OCI-LY7 (cell line): ENCODE data around the gene TXNDC11.

ENCODE experiments used
- CTCF ChIP-seq: fragments of 200-600 bp; sonication (generic); conservative IDR thresholded peaks from 2 replicates; pipeline ENCODE4 v1.5.1; 2014; ENCODE audit warnings: mild to moderate bottlenecking, antibody characterized with exemption, low read length, moderate library complexity, mixed read lengths
- EZH2phosphoT487 ChIP-seq: fragments of 200-600 bp; sonication (generic); IDR thresholded peaks from 2 replicates; pipeline ENCODE4 v1.6.1; 2018; ENCODE audit warnings: low read depth, borderline replicate concordance, mild to moderate bottlenecking, mixed run types, antibody characterized with exemption, low read length, moderate library complexity, mixed read lengths

DNA sequence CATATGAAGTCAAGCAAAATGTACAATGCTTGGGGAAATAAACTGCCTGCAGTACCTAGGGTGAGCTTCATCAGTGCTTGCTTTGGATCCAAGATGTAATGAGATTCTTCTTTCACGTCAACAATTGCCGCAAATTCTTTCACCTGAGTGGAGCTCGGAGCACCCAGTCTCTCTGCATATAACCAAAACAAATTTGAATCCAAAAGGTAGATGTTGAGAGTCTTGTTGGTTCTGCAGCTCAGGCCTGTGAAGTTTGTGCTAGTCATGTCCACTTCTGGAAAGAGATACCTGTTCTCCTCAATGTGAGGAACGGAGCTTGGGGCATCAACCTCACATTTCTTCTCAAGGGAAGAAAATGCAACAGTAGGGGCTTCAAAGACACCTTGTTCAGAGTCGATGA lies 51.4 kb downstream of the TXNDC11 start:
- TF ChIP-seq CTCF (no peak), EZH2phosphoT487 (no peak)
